Sigmoid colon (tissue), 4 donors: Measurements from ENCODE around the gene SLC34A2.

Experiments used
- EP300 ChIP-seq, 4 donors: sonication (generic); formaldehyde crosslinking; IDR thresholded peaks; one replicate each; pipeline ENCODE4 v1.6.1; 2017; ENCODE audit warnings: antibody characterized with exemption in 4 of 4
- TF ChIP-seq, protein P1 (sequence below), 4 experiments: fragments of 450-650 bp in 3 of 4; fragments of 200-600 bp in 1 of 4; IDR thresholded peaks; one replicate each; pipeline ENCODE4 v1.5.1; 2016 to 2019; ENCODE audit warnings: antibody characterized with exemption in 4 of 4, mild to moderate bottlenecking in 3 of 4, moderate library complexity in 2 of 4

DNA sequence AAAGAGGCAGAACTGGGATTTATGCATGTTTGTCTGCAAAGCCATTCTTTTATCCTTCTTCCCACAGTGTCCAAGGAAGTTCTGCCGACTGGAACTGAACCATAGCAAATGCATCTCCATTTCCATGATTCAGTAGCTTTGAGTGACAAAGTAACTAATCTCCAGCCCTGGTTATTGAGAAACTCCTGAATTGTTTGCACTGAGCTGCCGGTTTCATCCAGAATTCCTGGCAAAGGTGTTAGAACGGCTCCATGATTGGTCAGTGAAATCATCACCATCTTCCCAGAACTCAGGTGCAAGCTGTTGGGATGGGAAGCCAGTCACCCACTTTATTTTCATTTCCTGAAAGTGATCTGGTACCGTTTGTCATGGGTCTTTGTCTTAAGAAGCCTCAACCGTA lies 47.0 kb upstream of the SLC34A2 start:
- TF ChIP-seq, protein P1, sequence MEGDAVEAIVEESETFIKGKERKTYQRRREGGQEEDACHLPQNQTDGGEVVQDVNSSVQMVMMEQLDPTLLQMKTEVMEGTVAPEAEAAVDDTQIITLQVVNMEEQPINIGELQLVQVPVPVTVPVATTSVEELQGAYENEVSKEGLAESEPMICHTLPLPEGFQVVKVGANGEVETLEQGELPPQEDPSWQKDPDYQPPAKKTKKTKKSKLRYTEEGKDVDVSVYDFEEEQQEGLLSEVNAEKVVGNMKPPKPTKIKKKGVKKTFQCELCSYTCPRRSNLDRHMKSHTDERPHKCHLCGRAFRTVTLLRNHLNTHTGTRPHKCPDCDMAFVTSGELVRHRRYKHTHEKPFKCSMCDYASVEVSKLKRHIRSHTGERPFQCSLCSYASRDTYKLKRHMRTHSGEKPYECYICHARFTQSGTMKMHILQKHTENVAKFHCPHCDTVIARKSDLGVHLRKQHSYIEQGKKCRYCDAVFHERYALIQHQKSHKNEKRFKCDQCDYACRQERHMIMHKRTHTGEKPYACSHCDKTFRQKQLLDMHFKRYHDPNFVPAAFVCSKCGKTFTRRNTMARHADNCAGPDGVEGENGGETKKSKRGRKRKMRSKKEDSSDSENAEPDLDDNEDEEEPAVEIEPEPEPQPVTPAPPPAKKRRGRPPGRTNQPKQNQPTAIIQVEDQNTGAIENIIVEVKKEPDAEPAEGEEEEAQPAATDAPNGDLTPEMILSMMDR (IDR thresholded peaks at IDR 0.05): no peak
- no peak for TF ChIP-seq EP300 (IDR thresholded peaks at IDR 0.05)
